Measurements from ENCODE around the gene FLT3.
"Not testable (repeated sequence)": the region's sequence is repeated elsewhere in the genome, so short reads cannot be mapped to it uniquely, and the experiment has no call there.

FLT3 gene

DNA sequence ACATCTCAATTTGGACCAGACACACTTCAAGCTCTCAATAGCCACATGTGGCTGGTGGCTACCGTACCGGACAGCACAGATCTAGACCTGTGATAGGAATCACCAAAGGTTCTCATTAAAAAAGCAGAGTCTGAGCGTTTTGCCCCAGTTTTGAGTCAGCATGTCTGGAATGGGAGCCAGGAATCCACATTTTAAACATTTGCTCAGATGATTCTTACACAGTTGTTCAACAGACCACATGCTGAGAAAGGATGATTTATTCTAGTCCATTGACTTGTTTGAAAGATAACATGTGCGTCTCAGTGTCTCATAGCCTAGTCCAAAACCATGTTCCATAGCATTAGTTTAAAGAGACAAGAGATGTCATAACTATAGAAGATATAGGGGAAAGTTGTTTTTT is 53.4 kb downstream of the FLT3 start:
- FAIRE-seq (no peak), DNase-seq (ENCODE audit: insufficient read length, low spot score) (no peak)

DNA sequence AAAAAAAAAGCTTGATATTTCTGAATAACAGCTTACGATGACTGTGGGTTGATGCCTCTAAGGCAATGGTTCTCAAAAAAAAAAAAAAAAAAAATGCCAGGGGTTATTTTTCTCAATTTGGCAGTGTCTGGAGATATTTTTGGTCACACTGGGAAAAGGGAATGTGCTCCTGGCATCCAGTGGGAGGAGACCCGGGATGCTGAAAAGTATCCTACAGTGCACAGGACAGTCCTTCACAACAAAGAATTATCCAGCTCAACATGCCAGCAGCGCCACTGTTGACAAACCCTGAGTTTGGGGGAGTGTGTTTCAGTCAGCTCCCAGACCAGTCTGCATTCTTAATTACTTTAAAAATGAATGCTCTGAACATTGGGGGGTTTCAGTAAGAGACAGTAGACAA is 54.5 kb downstream of the FLT3 start:
- FAIRE-seq (no peak), DNase-seq (ENCODE audit: insufficient read length, low spot score) (no peak)

DNA sequence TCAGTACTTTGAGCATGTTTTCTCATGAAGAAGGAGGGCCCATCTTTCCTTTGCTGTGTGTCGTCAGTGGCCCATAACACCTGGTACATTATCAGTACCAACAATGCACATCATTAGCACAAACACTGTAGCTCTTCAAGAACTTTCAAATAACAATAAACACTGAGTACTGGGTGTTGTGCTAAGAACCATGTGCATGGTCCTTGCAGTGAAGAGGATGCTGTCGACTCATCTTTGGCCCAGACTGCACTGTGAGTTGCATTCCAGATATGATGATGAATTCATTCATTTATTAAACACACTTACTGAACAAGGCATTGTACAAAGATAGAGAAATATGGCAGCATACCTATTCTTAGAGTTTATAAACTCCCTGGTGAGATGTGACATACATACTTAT is 55.8 kb downstream of the FLT3 start:
- DNase-seq (ENCODE audit: insufficient read length, low spot score) (no peak), FAIRE-seq (no peak)

GRCh38 chr13:28043224-28043623 is 57.2 kb downstream of the FLT3 start:
- FAIRE-seq (no peak), DNase-seq (ENCODE audit: insufficient read length, low spot score) (no peak)

GRCh38 chr13:28041501-28041900 is 58.9 kb downstream of the FLT3 start:
- DNase-seq (ENCODE audit: insufficient read length, low spot score) (no peak), FAIRE-seq (no peak)

- DNase-seq (ENCODE audit: insufficient read length, low spot score): no peak
- no peak for FAIRE-seq
These were observed 59.3 kb downstream of the FLT3 start for GRCh38 chr13:28041031-28041461.

DNA sequence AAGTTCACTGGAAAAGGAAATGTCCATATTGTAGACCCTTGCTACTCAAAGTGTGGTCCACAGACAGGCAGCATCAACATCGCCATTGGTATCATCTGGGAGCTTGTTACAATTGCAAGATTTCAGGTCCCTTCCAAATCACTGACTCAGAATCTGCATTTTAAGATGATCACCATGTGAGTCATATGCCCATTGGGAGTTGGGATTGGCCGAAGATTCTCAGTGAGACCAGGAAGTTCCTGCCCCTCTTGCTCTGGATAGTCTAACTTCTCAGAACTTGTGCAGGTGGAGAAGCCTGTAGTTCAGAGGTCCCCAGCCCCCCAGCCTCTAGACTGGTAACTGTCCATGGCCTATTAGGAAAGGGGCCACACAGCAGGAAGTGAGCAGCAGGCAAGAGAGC is 63.0 kb downstream of the FLT3 start:
- FAIRE-seq (peak; percentile 74), DNase-seq (ENCODE audit: insufficient read length, low spot score) (no peak)

GRCh38 chr13:28035146-28035782 is 65.1 kb downstream of the FLT3 start:
- no peak for DNase-seq (ENCODE audit: insufficient read length, low spot score)
- peak; percentile 90 for FAIRE-seq

DNA sequence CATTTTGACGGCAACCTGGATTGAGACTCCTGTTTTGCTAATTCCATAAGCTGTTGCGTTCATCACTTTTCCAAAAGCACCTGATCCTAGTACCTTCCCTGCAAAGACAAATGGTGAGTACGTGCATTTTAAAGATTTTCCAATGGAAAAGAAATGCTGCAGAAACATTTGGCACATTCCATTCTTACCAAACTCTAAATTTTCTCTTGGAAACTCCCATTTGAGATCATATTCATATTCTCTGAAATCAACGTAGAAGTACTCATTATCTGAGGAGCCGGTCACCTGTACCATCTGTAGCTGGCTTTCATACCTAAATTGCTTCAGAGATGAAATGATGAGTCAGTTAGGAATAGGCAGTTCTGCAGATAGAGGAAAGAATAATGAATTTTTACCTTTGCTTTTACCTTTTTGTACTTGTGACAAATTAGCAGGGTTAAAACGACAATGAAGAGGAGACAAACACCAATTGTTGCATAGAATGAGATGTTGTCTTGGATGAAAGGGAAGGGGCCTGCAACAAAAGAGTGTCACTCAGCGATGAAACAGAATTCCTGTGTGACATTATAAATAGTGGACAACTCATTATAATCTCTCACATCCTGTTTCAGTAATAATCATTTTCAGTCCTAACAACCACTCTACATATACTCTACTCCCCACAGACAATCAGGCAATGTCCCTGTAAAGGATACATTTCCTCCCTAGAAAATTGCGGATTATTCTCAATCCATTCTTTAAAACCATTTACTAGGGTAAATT is 66.3 kb downstream of the FLT3 start:
- DNase-seq (ENCODE audit: insufficient read length, low spot score) (no peak), FAIRE-seq (peak; percentile 67)

DNA sequence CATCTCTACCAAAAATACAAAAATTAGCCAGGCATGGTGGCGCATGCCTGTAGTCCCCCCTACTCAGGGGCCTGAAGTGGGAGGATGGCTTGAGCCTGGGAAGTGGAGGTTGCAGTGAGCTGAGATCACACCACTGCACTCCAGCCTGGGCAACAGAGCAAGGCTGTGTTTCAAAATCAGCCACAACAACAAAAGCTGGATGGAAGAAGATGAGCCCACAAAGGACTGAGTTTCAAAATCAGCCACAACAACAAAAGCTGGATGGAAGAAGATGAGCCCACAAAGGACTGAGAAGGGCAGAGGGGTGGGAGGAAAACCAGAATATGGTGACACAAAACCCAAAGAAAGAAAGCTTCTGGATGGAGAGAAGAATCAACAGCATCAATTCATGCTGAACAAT is 67.9 kb downstream of the FLT3 start:
- FAIRE-seq; DNase-seq (ENCODE audit: insufficient read length, low spot score): not testable (repeated sequence)

DNA sequence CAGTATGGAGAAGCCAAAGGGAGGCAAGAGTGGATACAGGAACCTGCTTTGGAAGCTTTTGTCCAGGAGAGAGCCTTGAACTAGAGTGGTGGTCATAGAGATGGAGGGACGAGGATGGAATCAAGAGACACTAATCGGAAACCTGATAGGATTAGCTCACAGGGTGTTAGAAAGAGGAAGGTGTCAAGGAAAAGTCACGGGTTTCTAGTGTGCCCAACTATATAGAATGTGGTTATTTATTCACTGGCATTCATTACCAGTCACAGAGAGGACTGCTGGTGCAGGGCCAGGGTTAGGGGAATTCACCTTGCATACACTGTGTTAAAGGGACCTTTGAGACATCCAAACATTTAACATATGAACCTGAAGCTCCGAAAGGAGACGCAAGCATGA is 68.5 kb downstream of the FLT3 start:
- FAIRE-seq: peak; percentile 73

DNA sequence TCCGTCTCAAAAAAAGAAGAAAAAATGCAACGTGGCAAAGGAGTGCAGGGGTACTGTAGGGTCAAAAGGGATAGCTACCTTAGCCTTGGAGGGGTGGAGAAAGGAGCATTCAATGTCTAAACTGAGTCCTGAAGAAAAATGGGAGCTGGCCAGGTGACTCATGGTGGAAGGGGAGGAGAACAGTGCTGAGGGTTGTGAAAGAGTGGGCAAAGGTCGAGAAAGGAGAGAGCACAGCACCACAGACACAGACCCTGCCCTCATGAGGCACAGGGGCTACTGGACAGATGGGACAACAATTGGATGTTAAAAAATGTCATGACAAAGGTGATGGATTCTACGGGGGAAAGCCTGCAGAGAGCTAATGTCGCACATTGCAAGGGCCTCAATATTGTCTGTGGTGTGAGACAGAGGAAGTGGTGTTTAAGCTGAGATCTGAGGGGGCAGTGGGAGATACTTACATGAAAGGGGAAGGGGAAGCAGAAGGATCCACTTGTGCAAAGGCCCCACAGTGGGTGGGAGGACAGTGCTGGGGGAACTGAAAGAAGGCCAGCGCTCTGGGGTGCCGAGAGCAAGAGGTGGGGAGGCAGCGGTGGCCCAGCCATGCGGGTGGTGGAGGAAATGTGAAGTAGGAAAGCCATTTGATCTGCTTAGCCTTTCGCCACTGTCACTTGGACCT is 69.0 kb downstream of the FLT3 start:
- no peak for DNase-seq (ENCODE audit: insufficient read length, low spot score)
- peak; percentile 87 for FAIRE-seq

More for the DNA sequence above, 68.5 kb downstream of the FLT3 start:
- DNase-seq (ENCODE audit: insufficient read length, low spot score): no peak

- DNase-seq (ENCODE audit: insufficient read length, low spot score) (no peak), FAIRE-seq (no peak)
These were observed 72.6 kb downstream of the FLT3 start for GRCh38 chr13:28027607-28028364.

GRCh38 chr13:28027071-28027470 is 73.3 kb downstream of the FLT3 start:
- no peak for FAIRE-seq
- no peak for DNase-seq (ENCODE audit: insufficient read length, low spot score)

DNA sequence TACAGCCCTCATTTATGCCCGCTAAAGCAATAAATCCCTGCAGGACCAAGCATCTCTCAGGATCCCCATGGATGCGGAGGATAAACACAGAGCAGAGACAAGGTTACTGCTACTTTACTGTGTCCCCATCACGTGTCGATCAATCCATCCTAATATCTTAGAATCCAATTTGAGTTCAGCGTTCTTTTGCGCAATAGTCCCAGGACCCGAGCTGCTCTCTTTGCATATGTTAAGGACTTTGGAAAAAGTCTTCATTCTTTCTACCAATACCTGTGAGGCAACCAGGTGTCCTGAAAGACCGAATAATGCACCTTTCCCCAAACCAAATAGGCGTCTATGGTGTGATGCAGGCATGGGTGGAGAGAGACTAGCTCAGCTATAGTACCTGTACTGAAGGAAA is 73.9 kb downstream of the FLT3 start:
- FAIRE-seq (no peak), DNase-seq (ENCODE audit: insufficient read length, low spot score) (no peak)

- DNase-seq (ENCODE audit: insufficient read length, low spot score): no peak
- FAIRE-seq: no peak
These were observed 77.4 kb downstream of the FLT3 start for GRCh38 chr13:28022848-28023518.

DNA sequence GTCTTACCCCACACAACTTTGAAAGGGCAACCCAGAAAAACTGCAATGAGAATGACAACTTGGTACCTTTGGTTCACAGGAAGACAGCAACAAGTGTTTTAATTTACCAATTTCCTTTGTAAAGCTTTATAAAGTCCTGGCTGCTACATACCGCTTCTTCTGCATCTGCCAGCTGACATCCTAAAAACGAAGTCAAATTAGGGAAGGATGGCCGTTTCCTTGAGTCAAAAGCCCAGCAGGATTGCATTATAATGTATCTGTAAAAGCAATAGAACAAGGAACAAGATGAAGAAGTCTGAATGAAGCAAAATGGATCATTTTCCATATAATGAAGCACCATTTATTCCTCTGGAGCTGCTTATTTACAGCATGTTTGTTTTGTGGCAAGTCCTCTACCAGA is 86.1 kb downstream of the FLT3 start:
- FAIRE-seq (no peak), DNase-seq (ENCODE audit: insufficient read length, low spot score) (no peak)

- no peak for DNase-seq (ENCODE audit: insufficient read length, low spot score)
- FAIRE-seq: no peak
These were observed 86.9 kb downstream of the FLT3 start for GRCh38 chr13:28013482-28013881.

DNA sequence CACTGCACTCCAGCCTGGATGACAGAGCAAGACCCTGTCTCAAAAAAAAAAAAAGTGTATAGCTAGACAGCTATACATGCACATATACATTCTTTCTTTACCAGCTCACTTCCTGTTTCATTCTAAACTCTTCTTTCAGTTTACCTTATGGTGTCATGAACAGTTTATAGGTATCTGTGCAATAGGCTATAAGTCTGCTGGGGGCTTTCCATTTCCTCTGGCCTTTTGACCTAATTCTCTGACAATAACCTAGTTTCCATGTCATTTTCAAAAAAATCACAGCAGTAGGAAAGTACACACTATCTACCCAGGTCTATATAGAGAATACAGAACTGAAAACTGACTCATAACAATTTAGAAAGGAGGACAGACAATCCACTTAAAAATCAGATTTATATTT is 87.5 kb downstream of the FLT3 start:
- DNase-seq (ENCODE audit: insufficient read length, low spot score) (peak; percentile 39), FAIRE-seq (peak; percentile 91)

DNA sequence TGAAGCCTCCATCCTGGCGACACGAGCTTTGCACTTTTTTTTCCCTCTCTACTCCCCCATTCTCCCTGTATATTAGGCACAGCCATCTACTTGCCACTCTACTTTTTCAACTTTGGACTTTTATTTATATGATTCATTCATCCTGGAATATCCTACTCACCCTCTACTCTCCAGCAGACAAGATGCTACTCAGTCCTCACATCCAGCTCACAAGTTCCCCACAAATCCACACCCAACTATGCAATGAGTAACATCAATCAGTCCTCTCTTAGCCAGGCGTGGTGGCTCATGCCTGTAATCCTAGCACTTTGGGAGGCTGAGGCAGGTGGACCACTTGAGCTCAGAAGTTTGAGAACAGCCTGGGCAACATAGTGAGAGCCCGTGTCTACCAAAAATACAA is 88.0 kb downstream of the FLT3 start:
- no peak for FAIRE-seq
- DNase-seq (ENCODE audit: insufficient read length, low spot score): no peak

GRCh38 chr13:28010046-28010445 is 90.3 kb downstream of the FLT3 start:
- no peak for DNase-seq (ENCODE audit: insufficient read length, low spot score)
- FAIRE-seq: no peak
